Caco-2 (cell line): ENCODE results near the gene ESYT1. TPM values are rescaled to one million over a fixed set of nuclear protein-coding genes. Genes with fewer than 3 reads are reported as not detected.

ENCODE experiments used
- BruUV-seq: library from RNA; stranded (reverse); fragments of 400-500 nt; replicated peaks from 2 replicates; lab custom pipeline; 2021; lab: Mats Ljungman, UMichigan
- CTCF ChIA-PET: fragments of 300-600 bp; sonication (Branson Sonifier 250); formaldehyde crosslinking; loops from one replicate; lab custom pipeline; 2022; ENCODE audit warnings: antibody characterized with exemption; lab: Charles Lee
- POLR2A ChIA-PET: fragments of 300-600 bp; sonication (Branson Sonifier 250); formaldehyde crosslinking; loops from one replicate; lab custom pipeline; 2022; ENCODE audit warnings: antibody characterized with exemption; lab: Charles Lee
- DNase-seq, 2 experiments: peaks; one replicate each; pipeline versions ENCODE4 v3.0.0 to v3.0.0-alpha.2; 2020 to 2022
- H3K27me3 ChIP-seq: replicated peaks from 2 replicates; pipeline ENCODE4 v1.6.0; 2011; ENCODE audit warnings: low read length; ENCODE audit not compliant: control insufficient read depth, insufficient read depth
- H3K36me3 ChIP-seq: 2 replicates; pipeline ENCODE4 v1.5.1; 2011; ENCODE audit warnings: low read length; ENCODE audit not compliant: control insufficient read depth, insufficient read depth
- H3K4me1 ChIP-seq: fragments of 250-450 bp; sonication (Bioruptor Pico); 2 replicates; pipeline ENCODE4 v1.5.1; 2020; ENCODE audit warnings: mild to moderate bottlenecking
- H3K4me3 ChIP-seq: 2 replicates; pipeline ENCODE4 v1.5.1; 2011; ENCODE audit warnings: low read depth, mild to moderate bottlenecking, control low read depth, low read length
- H3K9me3 ChIP-seq: fragments of 250-450 bp; sonication (Bioruptor Pico); 2 replicates; pipeline ENCODE4 v1.5.1; 2020; ENCODE audit warnings: mild to moderate bottlenecking, moderate library complexity
- H3K27ac Mint-ChIP-seq: one replicate; pipeline ENCODE4 v1.8.0; 2022; ENCODE audit warnings: mixed read lengths; ENCODE audit not compliant: unreplicated experiment
- H3K27me3 Mint-ChIP-seq: one replicate; pipeline ENCODE4 v1.8.0; 2022; ENCODE audit warnings: mixed read lengths; ENCODE audit not compliant: insufficient read depth, unreplicated experiment
- H3K36me3 Mint-ChIP-seq: one replicate; pipeline ENCODE4 v1.8.0; 2022; ENCODE audit warnings: mild to moderate bottlenecking, mixed read lengths; ENCODE audit not compliant: insufficient read depth, unreplicated experiment
- H3K4me1 Mint-ChIP-seq: one replicate; pipeline ENCODE4 v1.8.0; 2022; ENCODE audit warnings: low read depth, mixed read lengths; ENCODE audit not compliant: unreplicated experiment
- H3K4me3 Mint-ChIP-seq: one replicate; pipeline ENCODE4 v1.8.0; 2022; ENCODE audit warnings: mild to moderate bottlenecking, moderate library complexity, mixed read lengths; ENCODE audit not compliant: unreplicated experiment
- H3K9me3 Mint-ChIP-seq: one replicate; pipeline ENCODE4 v1.8.0; 2022; ENCODE audit warnings: mixed read lengths; ENCODE audit not compliant: unreplicated experiment
- intact Hi-C: fragments of 100-400 bp; cut with micrococcal nuclease; formaldehyde crosslinking; loops from one replicate; pipeline ENCODE4 v1.10.0; 2022; ENCODE audit not compliant: unreplicated experiment
- total RNA-seq: library from RNA; stranded (reverse); gene quantifications from 2 replicates; pipeline ENCODE4 v1.2.3, GENCODE V29; 2022
- TF ChIP-seq, protein P1 (sequence below), 2 experiments: fragments of 200-600 bp in 1 of 2; IDR thresholded peaks; 1 replicate in 1 of 2; 2 replicates in 1 of 2; pipeline versions ENCODE4 v1.5.1 to v1.8.0; 2011 to 2022; ENCODE audit warnings: antibody characterized with exemption in 1 of 2, control low read depth in 1 of 2, inconsistent platforms in 1 of 2, low read depth in 1 of 2, low read length in 1 of 2, mild to moderate bottlenecking in 1 of 2, moderate library complexity in 1 of 2; ENCODE audit not compliant: insufficient read depth in 1 of 2, severe bottlenecking in 1 of 2, unreplicated experiment in 1 of 2

The ESYT1 gene
- total RNA-seq, 1 experiment from 2014 or later, result 79.0 TPM

DNA sequence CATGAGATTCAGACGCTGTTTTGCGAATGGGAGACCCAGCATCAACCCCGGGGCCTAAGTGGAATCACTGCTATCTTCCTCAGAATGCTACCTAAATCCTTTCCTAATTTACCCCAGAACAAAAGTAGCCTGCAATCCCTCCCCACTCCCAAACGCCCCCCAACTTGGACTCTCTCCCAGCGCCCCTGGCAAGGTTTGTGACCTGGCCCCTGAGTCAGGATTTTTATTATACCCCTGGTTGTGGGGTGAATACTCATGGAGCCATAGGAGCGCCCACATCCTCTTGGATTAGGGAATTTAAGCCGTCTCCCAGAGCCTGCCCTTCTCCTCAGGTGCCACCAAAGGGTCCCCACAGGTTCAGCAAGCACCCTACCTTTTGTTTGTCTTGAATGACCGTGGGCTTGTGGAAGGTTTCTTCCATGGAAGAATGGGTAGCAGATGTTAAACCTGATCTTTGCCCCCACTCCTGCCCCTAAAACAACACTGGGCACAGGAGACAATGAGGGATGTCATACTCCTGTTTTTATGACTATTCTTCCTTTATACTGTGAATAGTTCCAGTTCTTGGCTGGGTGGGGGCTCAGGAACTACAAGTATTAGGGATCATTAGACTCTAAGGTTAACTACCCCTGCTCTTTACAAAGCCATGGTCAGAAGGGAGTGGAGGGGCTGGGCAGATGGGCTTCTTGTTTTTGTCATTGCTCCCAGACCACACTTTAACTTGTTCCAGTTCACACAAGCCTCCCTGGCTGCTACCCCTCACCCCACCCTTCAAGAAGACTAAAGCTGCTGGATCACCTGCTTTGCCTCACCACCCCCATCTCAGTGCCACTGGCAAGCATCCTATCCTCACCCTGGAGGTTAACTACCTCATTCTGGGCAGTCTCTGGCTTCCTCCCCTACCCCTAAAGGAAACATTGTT is 24.9 kb downstream of the ESYT1 start:
- BruUV-seq, result TSS peak; percentile 57
- TF ChIP-seq, protein P1, sequence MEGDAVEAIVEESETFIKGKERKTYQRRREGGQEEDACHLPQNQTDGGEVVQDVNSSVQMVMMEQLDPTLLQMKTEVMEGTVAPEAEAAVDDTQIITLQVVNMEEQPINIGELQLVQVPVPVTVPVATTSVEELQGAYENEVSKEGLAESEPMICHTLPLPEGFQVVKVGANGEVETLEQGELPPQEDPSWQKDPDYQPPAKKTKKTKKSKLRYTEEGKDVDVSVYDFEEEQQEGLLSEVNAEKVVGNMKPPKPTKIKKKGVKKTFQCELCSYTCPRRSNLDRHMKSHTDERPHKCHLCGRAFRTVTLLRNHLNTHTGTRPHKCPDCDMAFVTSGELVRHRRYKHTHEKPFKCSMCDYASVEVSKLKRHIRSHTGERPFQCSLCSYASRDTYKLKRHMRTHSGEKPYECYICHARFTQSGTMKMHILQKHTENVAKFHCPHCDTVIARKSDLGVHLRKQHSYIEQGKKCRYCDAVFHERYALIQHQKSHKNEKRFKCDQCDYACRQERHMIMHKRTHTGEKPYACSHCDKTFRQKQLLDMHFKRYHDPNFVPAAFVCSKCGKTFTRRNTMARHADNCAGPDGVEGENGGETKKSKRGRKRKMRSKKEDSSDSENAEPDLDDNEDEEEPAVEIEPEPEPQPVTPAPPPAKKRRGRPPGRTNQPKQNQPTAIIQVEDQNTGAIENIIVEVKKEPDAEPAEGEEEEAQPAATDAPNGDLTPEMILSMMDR (IDR thresholded peaks at IDR 0.05; ENCODE audit: insufficient read depth in 1 of 2, low read depth in 1 of 2, low read length in 1 of 2, severe bottlenecking in 1 of 2, unreplicated experiment in 1 of 2), result no peak
- CTCF ChIA-PET, result no interaction called here
- DNase-seq, result no peak
- intact Hi-C loops, result loop anchor here (1.0 kb wide), 2 partner anchors 25 to 34 kb away; partner anchors contain the start of gene ESYT1
- Histone ChIP-seq H3K9me3 (no peaks in the 10 kb centered on the region), H3K36me3 (peaks cover 1% of the 10 kb centered on the region; the same call in 1 of the 2 replicates), H3K27me3 (no peaks in the 10 kb centered on the region), H3K4me1 (peaks cover 12% of the 10 kb centered on the region), H3K4me3 (peak overlapping the region; percentile 73)
- Mint-ChIP-seq H3K4me1 (peaks cover 20% of the 10 kb centered on the region), H3K9me3 (no peaks in the 10 kb centered on the region), H3K4me3 (peak overlapping the region; percentile 87), H3K36me3 (peaks cover 36% of the 10 kb centered on the region), H3K27me3 (no peaks in the 10 kb centered on the region), H3K27ac (peak overlapping the region; percentile 98)
- POLR2A ChIA-PET, result no interaction called here

DNA sequence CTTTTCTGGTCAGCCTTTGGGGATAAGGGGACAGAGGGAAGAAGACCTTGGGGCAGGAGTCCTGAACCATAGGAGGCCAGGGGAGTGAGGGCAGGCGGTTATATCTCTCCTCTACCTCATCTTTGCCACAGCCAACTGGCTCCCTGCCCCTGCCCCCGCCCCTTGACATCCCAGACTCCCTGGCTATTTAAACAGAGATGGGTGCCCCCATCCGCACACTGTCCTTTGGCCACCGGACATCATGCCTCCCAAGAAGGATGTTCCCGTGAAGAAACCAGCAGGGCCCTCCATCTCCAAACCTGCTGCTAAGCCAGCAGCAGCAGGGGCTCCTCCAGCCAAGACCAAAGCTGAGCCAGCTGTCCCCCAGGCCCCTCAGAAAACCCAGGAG is 25.6 kb downstream of the ESYT1 start:
- peak overlapping the region; percentile 98 for H3K27ac Mint-ChIP-seq
- intact Hi-C loops, result no loop called here
- POLR2A ChIA-PET, result no interaction called here

DNA sequence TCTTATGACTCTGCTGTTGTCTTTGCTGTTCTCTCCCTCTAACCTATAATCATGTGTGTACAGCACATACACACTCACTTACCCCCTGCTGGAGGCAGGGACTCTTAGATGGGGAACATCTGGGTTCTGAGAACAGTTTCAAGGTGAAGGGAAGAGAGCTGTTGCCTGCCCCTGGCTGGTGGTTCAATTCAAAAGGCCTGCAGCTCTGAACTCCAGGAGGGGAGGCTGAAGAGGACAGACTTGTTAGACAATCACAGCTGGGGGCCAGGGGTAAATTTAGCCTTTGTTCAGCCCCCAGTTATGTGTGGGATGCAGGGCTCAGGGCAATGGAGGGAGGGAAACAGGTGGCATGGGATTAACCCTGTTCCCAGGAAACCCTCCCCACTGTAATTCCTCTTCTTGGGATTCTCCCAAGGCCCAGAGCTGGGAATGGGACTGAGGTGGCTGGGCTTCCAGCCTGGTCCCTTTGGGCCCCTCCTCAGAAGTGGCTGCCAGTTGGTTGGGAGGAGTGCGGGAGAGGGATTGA is 26.2 kb downstream of the ESYT1 start:
- peak overlapping the region; percentile 53 for H3K4me3 Mint-ChIP-seq
- DNase-seq, result no peak
- H3K27ac Mint-ChIP-seq, result no peak overlapping the region
- Histone ChIP-seq H3K4me3 (no peak overlapping the region), H3K9me3 (no peaks in the 10 kb centered on the region), H3K27me3 (no peaks in the 10 kb centered on the region), H3K4me1 (peaks cover 12% of the 10 kb centered on the region), H3K36me3 (no peaks in the 10 kb centered on the region; the same call in 1 of the 2 replicates)
- no peaks in the 10 kb centered on the region for H3K9me3 Mint-ChIP-seq
- TF ChIP-seq, protein P1 (IDR thresholded peaks at IDR 0.05; ENCODE audit: insufficient read depth in 1 of 2, low read depth in 1 of 2, low read length in 1 of 2, severe bottlenecking in 1 of 2, unreplicated experiment in 1 of 2), result no peak
- peaks cover 49% of the 10 kb centered on the region for H3K36me3 Mint-ChIP-seq
- H3K27me3 Mint-ChIP-seq, result no peaks in the 10 kb centered on the region
- ChIA-PET POLR2A (interaction anchor here (0.6 kb wide), 1 partner anchor 28 kb away, joined by 3 read pairs; no protein-coding TSS in a partner anchor), CTCF (interaction anchor here (0.7 kb wide), 1 partner anchor 52 kb away, joined by 3 read pairs; no protein-coding TSS in a partner anchor)
- peaks cover 20% of the 10 kb centered on the region for H3K4me1 Mint-ChIP-seq
- intact Hi-C loops, result no loop called here
- BruUV-seq, result no TSS peak

More for the DNA sequence above, 25.6 kb downstream of the ESYT1 start:
- Histone ChIP-seq H3K4me1 (peaks cover 12% of the 10 kb centered on the region), H3K4me3 (peak overlapping the region; percentile 73), H3K27me3 (no peaks in the 10 kb centered on the region), H3K9me3 (no peaks in the 10 kb centered on the region), H3K36me3 (no peaks in the 10 kb centered on the region)
- H3K9me3 Mint-ChIP-seq, result no peaks in the 10 kb centered on the region
- no peaks in the 10 kb centered on the region for H3K27me3 Mint-ChIP-seq
- DNase-seq, result no peak
- no TSS peak for BruUV-seq
- TF ChIP-seq, protein P1 (IDR thresholded peaks at IDR 0.05; ENCODE audit: insufficient read depth in 1 of 2, low read depth in 1 of 2, low read length in 1 of 2, severe bottlenecking in 1 of 2, unreplicated experiment in 1 of 2), result no peak
- H3K4me1 Mint-ChIP-seq, result peaks cover 20% of the 10 kb centered on the region
- H3K36me3 Mint-ChIP-seq, result peaks cover 43% of the 10 kb centered on the region
- CTCF ChIA-PET, result interaction anchor here (0.7 kb wide), 1 partner anchor 53 kb away, joined by 3 read pairs; no protein-coding TSS in a partner anchor
- peak overlapping the region; percentile 87 for H3K4me3 Mint-ChIP-seq
